Measurements from ENCODE around the gene CPB2. TPM values are rescaled to one million over a fixed set of nuclear protein-coding genes. Genes with fewer than 3 reads are reported as not detected.

The CPB2 gene
- total RNA-seq, 1 experiment from 2014 or later: not detected

GRCh38 chr13:46145135-46145534, 40.3 kb upstream of the CPB2 start:
- DNase-seq (ENCODE audit: unreplicated experiment): no peak
- intact Hi-C loops (cut with micrococcal nuclease): loop anchor here (5.0 kb wide), 1 partner anchor 172 kb away; no protein-coding TSS in a partner anchor
- TF ChIP-seq CTCF (IDR thresholded peaks at IDR 0.05; ENCODE audit: unreplicated experiment): no peak
- Mint-ChIP-seq H3K4me1 (ENCODE audit: insufficient read depth, unreplicated experiment) (no peaks in the 10 kb centered on the region), H3K27me3 (ENCODE audit: insufficient read depth, unreplicated experiment) (peaks cover 28% of the 10 kb centered on the region), H3K36me3 (ENCODE audit: insufficient read depth, unreplicated experiment) (no peaks in the 10 kb centered on the region), H3K9me3 (ENCODE audit: unreplicated experiment) (no peaks in the 10 kb centered on the region), H3K27ac (ENCODE audit: low read depth, unreplicated experiment) (no peak overlapping the region), H3K4me3 (ENCODE audit: unreplicated experiment) (no peak overlapping the region)
- POLR2A ChIA-PET: no interaction called here
- CTCF ChIA-PET: interaction anchor here (1.2 kb wide), 2 partner anchors 13 to 144 kb away, joined by 3 read pairs; no protein-coding TSS in a partner anchor
- BruUV-seq (replicated peaks): no TSS peak

- Mint-ChIP-seq H3K4me1 (ENCODE audit: insufficient read depth, unreplicated experiment) (no peaks in the 10 kb centered on the region), H3K4me3 (ENCODE audit: unreplicated experiment) (no peak overlapping the region), H3K36me3 (ENCODE audit: insufficient read depth, unreplicated experiment) (no peaks in the 10 kb centered on the region), H3K27me3 (ENCODE audit: insufficient read depth, unreplicated experiment) (peaks cover 20% of the 10 kb centered on the region), H3K27ac (ENCODE audit: low read depth, unreplicated experiment) (no peak overlapping the region), H3K9me3 (ENCODE audit: unreplicated experiment) (no peaks in the 10 kb centered on the region)
- POLR2A ChIA-PET: no interaction called here
- CTCF ChIA-PET: interaction anchor here (0.6 to 1.4 kb wide), 4 partner anchors 11 to 519 kb away, joined by 3 read pairs; no protein-coding TSS in a partner anchor
- intact Hi-C loops (cut with micrococcal nuclease): no loop called here
- no peak for TF ChIP-seq CTCF (IDR thresholded peaks at IDR 0.05; ENCODE audit: unreplicated experiment)
- BruUV-seq (replicated peaks): no TSS peak
- no peak for DNase-seq (ENCODE audit: unreplicated experiment)
These were observed 38.4 kb upstream of the CPB2 start for GRCh38 chr13:46143184-46143701.

- intact Hi-C loops (cut with micrococcal nuclease): no loop called here
- Mint-ChIP-seq H3K9me3 (ENCODE audit: unreplicated experiment) (no peaks in the 10 kb centered on the region), H3K27ac (ENCODE audit: low read depth, unreplicated experiment) (no peak overlapping the region), H3K4me3 (ENCODE audit: unreplicated experiment) (no peak overlapping the region), H3K4me1 (ENCODE audit: insufficient read depth, unreplicated experiment) (no peaks in the 10 kb centered on the region), H3K36me3 (ENCODE audit: insufficient read depth, unreplicated experiment) (no peaks in the 10 kb centered on the region), H3K27me3 (ENCODE audit: insufficient read depth, unreplicated experiment) (peaks cover 20% of the 10 kb centered on the region)
- BruUV-seq (replicated peaks): no TSS peak
- CTCF ChIA-PET: interaction anchor here (0.6 to 1.4 kb wide), 3 partner anchors 10 to 518 kb away, joined by 3 read pairs; no protein-coding TSS in a partner anchor
- POLR2A ChIA-PET: no interaction called here
- TF ChIP-seq CTCF (IDR thresholded peaks at IDR 0.05; ENCODE audit: unreplicated experiment): no peak
- DNase-seq (ENCODE audit: unreplicated experiment): no peak
These were observed 37.9 kb upstream of the CPB2 start for GRCh38 chr13:46142776-46143175.

GRCh38 chr13:46140044-46140443, 35.2 kb upstream of the CPB2 start:
- ChIA-PET POLR2A (no interaction called here), CTCF (interaction anchor here (0.6 to 1.1 kb wide), 2 partner anchors 20 to 349 kb away, joined by 3 to 7 read pairs; no protein-coding TSS in a partner anchor)
- Mint-ChIP-seq H3K27ac (ENCODE audit: low read depth, unreplicated experiment) (no peak overlapping the region), H3K36me3 (ENCODE audit: insufficient read depth, unreplicated experiment) (no peaks in the 10 kb centered on the region), H3K4me1 (ENCODE audit: insufficient read depth, unreplicated experiment) (no peaks in the 10 kb centered on the region), H3K4me3 (ENCODE audit: unreplicated experiment) (no peak overlapping the region), H3K27me3 (ENCODE audit: insufficient read depth, unreplicated experiment) (peaks cover 12% of the 10 kb centered on the region), H3K9me3 (ENCODE audit: unreplicated experiment) (no peaks in the 10 kb centered on the region)
- no TSS peak for BruUV-seq (replicated peaks)
- intact Hi-C loops (cut with micrococcal nuclease): no loop called here
- no peak for DNase-seq (ENCODE audit: unreplicated experiment)
- no peak for TF ChIP-seq CTCF (IDR thresholded peaks at IDR 0.05; ENCODE audit: unreplicated experiment)
